Peyer's patch (tissue), 4 donors: ENCODE measurements around the gene CLP1. TPM values are rescaled to one million over a fixed set of nuclear protein-coding genes. Genes with fewer than 3 reads are reported as not detected.
"Not testable (repeated sequence)": the region's sequence is repeated elsewhere in the genome, so short reads cannot be mapped to it uniquely, and the experiment has no call there.

ENCODE experiments used
- DNase-seq, 3 donors: peaks; one replicate each; pipeline ENCODE4 v3.0.0-alpha.2; 2017 to 2019
- H3K27ac ChIP-seq, 4 donors: fragments of 200-600 bp; sonication (generic); one replicate each; pipeline ENCODE4 v1.5.1; 2016 to 2019
- H3K27me3 ChIP-seq, 2 donors: fragments of 200-600 bp; sonication (generic); one replicate each; pipeline ENCODE4 v1.5.1; 2019
- H3K36me3 ChIP-seq, 3 donors: fragments of 200-600 bp; sonication (generic); one replicate each; pipeline ENCODE4 v1.5.1; 2016 to 2019
- H3K4me1 ChIP-seq, 4 donors: fragments of 200-600 bp; sonication (generic); one replicate each; pipeline ENCODE4 v1.5.1; 2016 to 2019
- H3K4me3 ChIP-seq, 4 donors: fragments of 200-600 bp; sonication (generic); 1 replicate in 3 of 4; 2 replicates in 1 of 4; pipeline ENCODE4 v1.5.1; 2016 to 2019; ENCODE audit warnings: mild to moderate bottlenecking in 1 of 4
- H3K9me3 ChIP-seq, 4 donors: fragments of 200-600 bp; sonication (generic); one replicate each; pipeline ENCODE4 v1.5.1; 2016 to 2019; ENCODE audit warnings: mild to moderate bottlenecking in 1 of 4
- POLR2A ChIP-seq, 2 donors: fragments of 450-650 bp; IDR thresholded peaks; one replicate each; pipeline ENCODE4 v1.5.1; 2017; ENCODE audit warnings: antibody characterized with exemption in 2 of 2, mild to moderate bottlenecking in 2 of 2, moderate library complexity in 2 of 2
- total RNA-seq, 4 donors: library from RNA; depleted of rRNA; stranded (reverse); fragments of >200 nt; gene quantifications; one replicate each; pipeline ENCODE4 v1.1.0, GENCODE V29; 2016
- TF ChIP-seq, protein P1 (sequence below), 6 experiments: fragments of 450-650 bp in 4 of 6; fragments of 200-600 bp in 2 of 6; sonication (generic) in 1 of 6; IDR thresholded peaks; one replicate each; pipeline ENCODE4 v1.5.1; 2017 to 2019; ENCODE audit warnings: antibody characterized with exemption in 6 of 6, mild to moderate bottlenecking in 3 of 6, moderate library complexity in 1 of 6

Gene CLP1
- total RNA-seq, 4 donors from 2014 or later = 9.1 to 16.1 (median 12.8) TPM

DNA sequence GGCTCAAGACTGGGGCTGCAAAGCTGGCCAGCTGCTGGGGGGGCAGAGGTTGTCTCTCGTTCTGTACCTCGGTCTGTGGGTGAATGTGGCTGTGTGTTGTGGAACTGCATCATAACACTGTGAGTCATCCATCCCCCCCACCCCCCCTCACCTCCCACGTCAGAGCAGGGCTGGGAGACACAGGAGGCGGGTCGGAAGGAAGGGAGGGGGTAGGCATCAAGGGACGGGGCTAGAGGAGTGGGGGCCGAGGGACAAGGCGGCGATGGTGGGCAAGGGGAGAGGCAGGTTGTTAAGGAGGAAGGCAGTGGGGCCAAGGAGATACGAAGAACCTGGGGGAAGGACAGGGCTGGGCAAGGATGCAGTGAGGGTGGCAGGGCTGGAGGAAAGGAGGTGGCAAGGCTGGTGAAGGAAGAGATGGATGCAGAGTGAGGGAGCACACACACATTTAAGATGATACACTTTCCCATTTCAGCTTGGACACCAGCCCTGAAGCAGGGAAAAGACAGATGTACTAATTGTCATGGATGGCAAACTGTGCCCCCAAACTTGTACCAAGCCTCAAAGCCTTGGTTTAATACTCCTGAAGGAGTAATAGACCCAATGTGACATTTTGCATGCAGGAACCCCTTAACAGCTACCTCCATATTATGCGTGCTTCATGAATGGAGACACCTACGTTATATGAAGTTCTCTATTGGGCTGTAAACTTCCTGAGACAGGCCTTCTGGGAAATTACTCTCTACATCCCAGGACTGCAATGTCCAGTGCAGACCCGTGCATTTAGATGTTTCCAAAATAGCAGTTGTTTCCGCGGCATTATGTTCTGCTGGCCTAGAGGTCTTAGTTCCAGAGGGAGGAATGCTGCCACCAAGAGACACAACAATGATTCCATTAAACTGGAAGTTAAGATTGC is 7.5 kb upstream of the CLP1 start, which contains the start of gene YPEL4:
Gene YPEL4 (minus strand): TSS at position 87 of the 913 bp plus-strand sequence. CDS start 2,805 bp downstream, outside the sequence.
- Histone ChIP-seq H3K4me3 (peak within 1 kb of the TSS; percentile 15 to 48 (median 31)), H3K27ac (peak within 1 kb of the TSS in 1 of 4 donors; percentile 38), H3K36me3 (no peaks in the 10 kb centered on the region), H3K4me1 (peaks cover 0 to 21% (median 5%) of the 10 kb centered on the region in 4 donors), H3K9me3 (no peaks in the 10 kb centered on the region), H3K27me3 (peaks cover 0 to 15% of the 10 kb centered on the region in 2 donors)
- peak; percentile 50 to 79 (median 74) for DNase-seq
- no peak for TF ChIP-seq POLR2A (IDR thresholded peaks at IDR 0.05)
- TF ChIP-seq, protein P1, sequence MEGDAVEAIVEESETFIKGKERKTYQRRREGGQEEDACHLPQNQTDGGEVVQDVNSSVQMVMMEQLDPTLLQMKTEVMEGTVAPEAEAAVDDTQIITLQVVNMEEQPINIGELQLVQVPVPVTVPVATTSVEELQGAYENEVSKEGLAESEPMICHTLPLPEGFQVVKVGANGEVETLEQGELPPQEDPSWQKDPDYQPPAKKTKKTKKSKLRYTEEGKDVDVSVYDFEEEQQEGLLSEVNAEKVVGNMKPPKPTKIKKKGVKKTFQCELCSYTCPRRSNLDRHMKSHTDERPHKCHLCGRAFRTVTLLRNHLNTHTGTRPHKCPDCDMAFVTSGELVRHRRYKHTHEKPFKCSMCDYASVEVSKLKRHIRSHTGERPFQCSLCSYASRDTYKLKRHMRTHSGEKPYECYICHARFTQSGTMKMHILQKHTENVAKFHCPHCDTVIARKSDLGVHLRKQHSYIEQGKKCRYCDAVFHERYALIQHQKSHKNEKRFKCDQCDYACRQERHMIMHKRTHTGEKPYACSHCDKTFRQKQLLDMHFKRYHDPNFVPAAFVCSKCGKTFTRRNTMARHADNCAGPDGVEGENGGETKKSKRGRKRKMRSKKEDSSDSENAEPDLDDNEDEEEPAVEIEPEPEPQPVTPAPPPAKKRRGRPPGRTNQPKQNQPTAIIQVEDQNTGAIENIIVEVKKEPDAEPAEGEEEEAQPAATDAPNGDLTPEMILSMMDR (IDR thresholded peaks at IDR 0.05) = no peak

DNA sequence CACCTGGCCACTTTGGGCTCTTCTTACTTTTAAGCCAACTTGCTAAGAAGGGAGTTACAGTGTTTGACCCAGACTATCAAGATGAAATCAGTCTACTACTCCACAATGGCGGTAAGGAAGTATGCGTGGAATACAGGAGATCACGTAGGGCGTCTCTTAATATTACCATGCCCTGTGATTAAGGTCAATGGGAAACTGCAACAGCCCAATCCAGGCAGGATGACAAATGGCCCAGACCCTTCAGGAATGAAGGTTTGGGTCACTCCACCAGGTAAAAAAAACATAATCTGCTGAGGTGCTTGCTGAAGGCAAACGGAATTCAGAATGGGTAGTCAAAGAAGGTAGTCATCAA is 6.8 kb upstream of the CLP1 start:
- DNase-seq = no peak
- no peaks in the 10 kb centered on the region for H3K9me3 ChIP-seq
- TF ChIP-seq POLR2A (IDR thresholded peaks at IDR 0.05) = no peak
- TF ChIP-seq, protein P1 (IDR thresholded peaks at IDR 0.05) = no peak
- no peaks in the 10 kb centered on the region for H3K36me3 ChIP-seq
- no peak overlapping the region for H3K4me3 ChIP-seq
- H3K4me1 ChIP-seq = peaks cover 0 to 17% (median 5%) of the 10 kb centered on the region in 4 donors
- no peak overlapping the region for H3K27ac ChIP-seq
- H3K27me3 ChIP-seq = peaks cover 0 to 15% of the 10 kb centered on the region in 2 donors

DNA sequence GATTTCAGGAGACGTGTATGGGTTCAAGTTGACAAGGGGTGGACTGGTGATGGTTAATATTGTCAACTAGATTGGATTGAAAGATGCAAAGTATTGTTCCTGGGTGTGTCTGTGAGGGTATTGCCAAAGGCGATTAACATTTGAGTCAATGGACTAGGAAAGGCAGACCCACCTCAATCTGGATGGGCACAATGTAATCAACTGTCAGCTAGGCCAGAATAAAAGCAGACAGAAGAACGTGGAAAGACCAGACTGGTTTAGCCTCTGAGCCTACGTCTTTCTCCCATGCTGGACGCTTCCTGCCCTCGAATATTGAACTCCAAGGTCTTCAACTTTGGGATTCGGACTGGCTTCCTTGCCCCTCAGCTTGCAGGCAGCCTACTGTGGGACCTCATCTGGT is 6.2 kb upstream of the CLP1 start:
- Histone ChIP-seq H3K27me3 (peaks cover 0 to 15% of the 10 kb centered on the region in 2 donors), H3K36me3 (no peaks in the 10 kb centered on the region), H3K4me3 (no peak overlapping the region), H3K27ac (no peak overlapping the region), H3K4me1 (peaks cover 0 to 15% (median 5%) of the 10 kb centered on the region in 4 donors), H3K9me3 (no peaks in the 10 kb centered on the region)
- no peak for DNase-seq
- TF ChIP-seq, protein P1 (IDR thresholded peaks at IDR 0.05) = no peak
- no peak for TF ChIP-seq POLR2A (IDR thresholded peaks at IDR 0.05)

DNA sequence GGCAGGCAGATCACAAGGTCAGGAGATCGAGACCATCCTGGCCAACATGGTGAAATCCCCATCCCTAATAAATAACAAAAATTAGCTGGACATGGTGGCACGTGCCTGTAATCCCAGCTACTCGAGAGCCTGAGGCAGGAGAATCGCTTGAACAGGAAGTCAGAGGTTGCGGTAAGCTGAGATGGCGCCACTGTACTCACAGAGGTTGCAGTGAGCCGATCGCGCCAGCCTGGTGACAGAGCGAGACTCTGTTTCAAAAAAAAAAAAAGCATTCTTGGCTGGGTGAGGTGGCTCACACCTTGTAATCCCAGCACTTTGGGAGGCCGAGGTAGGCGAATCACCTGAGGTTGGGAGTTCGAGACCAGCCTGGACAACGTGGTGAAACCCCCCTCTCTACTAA is 5.3 kb upstream of the CLP1 start:
- not testable (repeated sequence) for H3K36me3 ChIP-seq, H3K9me3 ChIP-seq, DNase-seq, H3K27ac ChIP-seq, H3K4me3 ChIP-seq
- Histone ChIP-seq H3K4me1 (peaks cover 0 to 20% (median 3%) of the 10 kb centered on the region in 4 donors), H3K27me3 (peaks cover 0 to 10% of the 10 kb centered on the region in 2 donors)

DNA sequence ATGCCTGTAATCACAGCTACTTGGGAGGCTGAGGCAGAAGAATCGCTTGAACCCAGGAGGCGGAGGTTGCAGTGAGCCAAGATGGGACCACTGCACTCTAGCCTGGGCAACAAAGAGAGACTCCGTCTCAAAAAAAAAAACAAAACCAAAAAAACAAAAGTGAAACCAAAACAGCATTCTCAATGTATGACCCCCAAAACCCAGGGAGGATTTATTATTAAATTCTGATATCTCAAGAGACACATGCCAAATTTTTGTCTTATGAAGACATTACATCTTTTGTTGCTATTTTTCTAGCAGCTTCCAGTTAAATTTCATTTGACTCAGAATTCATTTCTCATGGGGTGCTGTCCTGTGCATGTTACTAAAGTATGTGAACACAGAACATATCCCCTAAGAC is 4.9 kb upstream of the CLP1 start:
- Histone ChIP-seq H3K9me3 (no peaks in the 10 kb centered on the region), H3K4me3 (no peak overlapping the region), H3K27ac (no peak overlapping the region), H3K36me3 (no peaks in the 10 kb centered on the region), H3K27me3 (peaks cover 0 to 6% of the 10 kb centered on the region in 2 donors), H3K4me1 (peaks cover 0 to 20% (median 3%) of the 10 kb centered on the region in 4 donors)
- TF ChIP-seq, protein P1 (IDR thresholded peaks at IDR 0.05) = no peak
- TF ChIP-seq POLR2A (IDR thresholded peaks at IDR 0.05) = no peak
- no peak for DNase-seq

DNA sequence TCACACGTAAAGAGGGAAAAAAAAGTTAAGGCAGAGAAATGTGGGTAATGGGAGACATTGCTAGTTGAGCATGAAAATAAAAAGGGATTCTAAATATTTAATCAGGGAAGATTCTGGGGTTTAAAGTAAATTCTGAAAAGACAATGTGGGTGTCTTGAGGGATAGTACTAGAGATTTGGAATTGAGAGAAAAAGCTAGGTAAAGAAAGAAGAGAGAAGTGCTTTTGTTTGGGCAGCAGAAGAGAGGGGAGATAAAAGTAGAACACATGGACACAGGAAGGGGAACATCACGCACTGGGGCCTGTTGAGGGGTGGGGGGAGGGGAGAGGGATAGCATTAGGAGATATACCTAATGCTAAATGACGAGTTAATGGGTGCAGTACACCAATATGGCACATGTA is 4.4 kb upstream of the CLP1 start:
- Histone ChIP-seq H3K9me3 (no peaks in the 10 kb centered on the region), H3K36me3 (no peaks in the 10 kb centered on the region), H3K4me3 (no peak overlapping the region), H3K27me3 (peaks cover 0 to 4% of the 10 kb centered on the region in 2 donors), H3K27ac (no peak overlapping the region), H3K4me1 (peaks cover 0 to 22% (median 3%) of the 10 kb centered on the region in 4 donors)
- DNase-seq = no peak
- TF ChIP-seq, protein P1 (IDR thresholded peaks at IDR 0.05) = no peak
- TF ChIP-seq POLR2A (IDR thresholded peaks at IDR 0.05) = no peak
